HCT116 (cell line): ENCODE measurements around the gene APBA3. TPM values are rescaled to one million over a fixed set of nuclear protein-coding genes. Genes with fewer than 3 reads are reported as not detected.

Experiments used
- ATAC-seq: fragments of 200-7000 bp; cut with Tn5 transposase; 2 replicates; pipeline ENCODE4 v1.9.1; 2020; ENCODE audit warnings: mild to moderate bottlenecking, moderate library complexity
- BruUV-seq: library from RNA; stranded (reverse); fragments of 400-500 nt; replicated peaks from 2 replicates; lab custom pipeline; 2021; lab: Mats Ljungman, UMichigan
- CTCF ChIA-PET: fragments of 300-600 bp; sonication (Branson Sonifier 250); formaldehyde crosslinking; loops from one replicate; lab custom pipeline; 2021; ENCODE audit warnings: antibody characterized with exemption; lab: Charles Lee
- POLR2A ChIA-PET: fragments of 300-600, 350-600 bp; sonication (Branson Sonifier 250); formaldehyde crosslinking; loops from one replicate; lab custom pipeline; 2021; ENCODE audit warnings: antibody characterized with exemption; lab: Charles Lee
- RAD21 ChIA-PET, 2 experiments: fragments of 300-600 bp; sonication (Branson Sonifier 250); formaldehyde crosslinking; loops; one replicate each; lab custom pipeline; 2023; ENCODE audit warnings: low total read pairs in 2 of 2; ENCODE audit not compliant: uncharacterized antibody in 2 of 2, unreplicated experiment in 2 of 2, low non-redundant PET in 1 of 2; lab: Charles Lee
- DNase-seq: peaks from one replicate; pipeline ENCODE4 v3.0.0-alpha.2; 2010; ENCODE audit warnings: low read depth, low spot score
- H2AFZ ChIP-seq: fragments of 200-600 bp; shearing (Covaris generic), sonication (generic); 2 replicates; pipeline ENCODE4 v1.6.1; 2017; ENCODE audit warnings: low read depth, mixed run types, mixed read lengths, antibody characterized with exemption, low read length; ENCODE audit not compliant: poor library complexity, severe bottlenecking
- H3K27ac ChIP-seq: 2 replicates; pipeline ENCODE4 v1.5.1; 2012; ENCODE audit warnings: low read depth, low read length
- H3K27me3 ChIP-seq: fragments of 200-600 bp; sonication (generic); 2 replicates; pipeline ENCODE4 v1.6.1; 2016; ENCODE audit warnings: mixed run types, low read length, mixed read lengths; ENCODE audit not compliant: insufficient read depth
- H3K36me3 ChIP-seq, 2 experiments: fragments of 200-500 bp in 1 of 2; fragments of 200-600 bp in 1 of 2; sonication (Bioruptor generic) in 1 of 2; sonication (generic) in 1 of 2; 2 replicates each; pipeline versions ENCODE4 v1.5.1 to v1.6.1; 2014 to 2016; ENCODE audit warnings: low read length in 2 of 2, inconsistent platforms in 1 of 2, mixed read lengths in 1 of 2, mixed run types in 1 of 2; ENCODE audit not compliant: insufficient read depth in 2 of 2, control insufficient read depth in 1 of 2
- H3K4me1 ChIP-seq, 2 experiments: fragments of 200-600 bp in 1 of 2; sonication (generic) in 1 of 2; 2 replicates each; pipeline versions ENCODE4 v1.5.1 to v1.6.1; 2012 to 2017; ENCODE audit warnings: low read length in 2 of 2, inconsistent platforms in 1 of 2, mild to moderate bottlenecking in 1 of 2, mixed read lengths in 1 of 2, mixed run types in 1 of 2, moderate library complexity in 1 of 2; ENCODE audit not compliant: insufficient read depth in 2 of 2, control insufficient read depth in 1 of 2
- H3K4me2 ChIP-seq: fragments of 200-600 bp; sonication (generic); 2 replicates; pipeline ENCODE4 v1.6.1; 2017; ENCODE audit warnings: mixed run types, low read length, mixed read lengths
- H3K4me3 ChIP-seq, 2 experiments: fragments of 200-600 bp in 1 of 2; sonication (generic) in 1 of 2; replicated peaks in 1 of 2; 2 replicates each; pipeline ENCODE4 v1.5.1; 2011 to 2016; ENCODE audit warnings: low read length in 2 of 2, control low read depth in 1 of 2, low read depth in 1 of 2, mild to moderate bottlenecking in 1 of 2, mixed read lengths in 1 of 2, mixed run types in 1 of 2
- H3K79me2 ChIP-seq: fragments of 200-600 bp; sonication (generic); 2 replicates; pipeline ENCODE4 v1.6.1; 2017; ENCODE audit warnings: mild to moderate bottlenecking, mixed run types, low read length, moderate library complexity, mixed read lengths; ENCODE audit not compliant: insufficient read depth
- H3K9ac ChIP-seq: fragments of 200-600 bp; sonication (generic); 2 replicates; pipeline ENCODE4 v1.6.1; 2016; ENCODE audit warnings: low read length, mixed read lengths
- H3K9me2 ChIP-seq: fragments of 200-600 bp; sonication (generic), shearing (Covaris generic); 2 replicates; pipeline ENCODE4 v1.6.1; 2017; ENCODE audit warnings: mixed run types, mild to moderate bottlenecking, moderate library complexity; ENCODE audit not compliant: insufficient read depth
- H3K9me3 ChIP-seq, 2 experiments: fragments of 200-500 bp in 1 of 2; fragments of 200-600 bp in 1 of 2; sonication (Bioruptor generic) in 1 of 2; sonication (generic) in 1 of 2; 2 replicates each; pipeline ENCODE4 v1.6.1; 2014 to 2017; ENCODE audit warnings: low read length in 2 of 2, mixed read lengths in 2 of 2, inconsistent platforms in 1 of 2, low read depth in 1 of 2, mild to moderate bottlenecking in 1 of 2, mixed run types in 1 of 2, moderate library complexity in 1 of 2; ENCODE audit not compliant: control insufficient read depth in 1 of 2, insufficient read depth in 1 of 2
- H4K20me1 ChIP-seq: fragments of 200-600 bp; sonication (generic), shearing (Covaris generic); 2 replicates; pipeline ENCODE4 v1.6.1; 2017; ENCODE audit warnings: mixed run types, mild to moderate bottlenecking, moderate library complexity; ENCODE audit not compliant: insufficient read depth
- ATF3 ChIP-seq: IDR thresholded peaks from 2 replicates; pipeline ENCODE4 v1.6.1; 2012
- CBX3 ChIP-seq: IDR thresholded peaks from 2 replicates; pipeline ENCODE4 v1.6.1; 2012; ENCODE audit warnings: low read depth
- CTCF ChIP-seq, 3 experiments: fragments of 200-600 bp in 1 of 3; sonication (generic) in 1 of 3; IDR thresholded peaks in 2 of 3; conservative IDR thresholded peaks in 1 of 3; 2 replicates each; pipeline ENCODE4 v1.5.1; 2012 to 2017; ENCODE audit warnings: low read depth in 2 of 3, low read length in 2 of 3, antibody characterized with exemption in 1 of 3, borderline replicate concordance in 1 of 3, control low read depth in 1 of 3, mild to moderate bottlenecking in 1 of 3, mixed read lengths in 1 of 3, mixed run types in 1 of 3, moderate library complexity in 1 of 3; ENCODE audit not compliant: insufficient read depth in 1 of 3
- EGR1 ChIP-seq: IDR thresholded peaks from 2 replicates; pipeline ENCODE4 v1.6.1; 2012; ENCODE audit warnings: low read depth
- ELF1 ChIP-seq: IDR thresholded peaks from 2 replicates; pipeline ENCODE4 v1.6.1; 2012; ENCODE audit warnings: low read depth, borderline replicate concordance
- EZH2 ChIP-seq: fragments of 200-600 bp; sonication (generic); IDR thresholded peaks from 2 replicates; pipeline ENCODE4 v1.6.1; 2017; ENCODE audit warnings: antibody characterized with exemption, mixed run types
- EZH2phosphoT487 ChIP-seq: fragments of 200-600 bp; IDR thresholded peaks from 2 replicates; pipeline ENCODE4 v1.6.1; 2018; ENCODE audit warnings: antibody characterized with exemption, borderline replicate concordance
- FOSL1 ChIP-seq: IDR thresholded peaks from 2 replicates; pipeline ENCODE4 v1.6.1; 2012; ENCODE audit warnings: low read depth
- JUND ChIP-seq: IDR thresholded peaks from 2 replicates; pipeline ENCODE4 v1.6.1; 2012
- MAX ChIP-seq: IDR thresholded peaks from 2 replicates; pipeline ENCODE4 v1.6.1; 2012
- POLR2AphosphoS5 ChIP-seq: IDR thresholded peaks from 2 replicates; pipeline ENCODE4 v1.6.1; 2011; ENCODE audit warnings: mild to moderate bottlenecking, low read depth, low read length, moderate library complexity
- REST ChIP-seq: IDR thresholded peaks from 2 replicates; pipeline ENCODE4 v1.6.1; 2012; ENCODE audit warnings: low read depth
- SIN3A ChIP-seq: IDR thresholded peaks from 2 replicates; pipeline ENCODE4 v1.6.1; 2012; ENCODE audit warnings: low read depth
- SP1 ChIP-seq: IDR thresholded peaks from 2 replicates; pipeline ENCODE4 v1.6.1; 2012; ENCODE audit warnings: low read depth
- SRF ChIP-seq: IDR thresholded peaks from 2 replicates; pipeline ENCODE4 v1.6.1; 2012; ENCODE audit warnings: low read depth
- TCF7L2 ChIP-seq: IDR thresholded peaks from 2 replicates; pipeline ENCODE4 v1.7.0; 2011; ENCODE audit warnings: borderline replicate concordance, inconsistent platforms; ENCODE audit not compliant: insufficient read depth, insufficient read length; ENCODE audit errors: extremely low read depth
- YY1 ChIP-seq: IDR thresholded peaks from 2 replicates; pipeline ENCODE4 v1.6.1; 2011; ENCODE audit warnings: low read length, low read depth, moderate library complexity, mild to moderate bottlenecking; ENCODE audit not compliant: insufficient replicate concordance; ENCODE audit errors: extremely low read depth
- ZBTB33 ChIP-seq: IDR thresholded peaks from 2 replicates; pipeline ENCODE4 v1.6.1; 2011; ENCODE audit warnings: mild to moderate bottlenecking, low read length, moderate library complexity; ENCODE audit not compliant: insufficient replicate concordance; ENCODE audit errors: extremely low read depth
- ZNF274 ChIP-seq: fragments of 200-500 bp; sonication (Bioruptor generic); IDR thresholded peaks from 2 replicates; pipeline ENCODE4 v1.6.1; 2014; ENCODE audit warnings: mild to moderate bottlenecking, low read depth, low read length, inconsistent platforms
- intact Hi-C: fragments of 100-400 bp; cut with micrococcal nuclease; formaldehyde crosslinking; loops from 2 replicates; pipeline ENCODE4 v1.10.0; 2022
- total RNA-seq: library from RNA; stranded (reverse); gene quantifications from one replicate; pipeline ENCODE4 v1.2.1, GENCODE V29; 2021; ENCODE audit not compliant: unreplicated experiment

The APBA3 gene
- total RNA-seq, 1 experiment from 2014 or later: 29.5 TPM

GRCh38 chr19:3752492-3752891 lies 9.0 kb downstream of the APBA3 start:
- Histone ChIP-seq H3K4me1 (no peaks in the 10 kb centered on the region), H3K36me3 (peaks cover 0 to 3% of the 10 kb centered on the region in 2 experiments; a peak in 2 of 4 replicates), H3K9me3 (no peaks in the 10 kb centered on the region), H2AFZ (no peak overlapping the region), H3K4me2 (no peak overlapping the region), H3K9me2 (no peaks in the 10 kb centered on the region), H3K27me3 (no peaks in the 10 kb centered on the region), H4K20me1 (no peaks in the 10 kb centered on the region), H3K27ac (no peak overlapping the region), H3K4me3 (no peak overlapping the region), H3K9ac (no peak overlapping the region), H3K79me2 (no peaks in the 10 kb centered on the region)
- CTCF ChIA-PET: no interaction called here
- intact Hi-C loops: no loop called here
- no peak for DNase-seq
- BruUV-seq: no TSS peak
- POLR2A ChIA-PET: interaction anchor here (1.0 kb wide), 1 partner anchor 10 kb away, joined by 4 read pairs; no protein-coding TSS in a partner anchor
- no peak for ATAC-seq
- RAD21 ChIA-PET: no interaction called here
- no peak for TF ChIP-seq SRF
- no peak for TF ChIP-seq FOSL1
- TF ChIP-seq CTCF (IDR thresholded peaks at IDR 0.05 in 2 of 3, conservative IDR thresholded peaks at IDR 0.05 in 1 of 3; ENCODE audit: borderline replicate concordance in 1 of 3, insufficient read depth in 1 of 3, low read depth in 2 of 3, low read length in 2 of 3): no peak
- no peak for TF ChIP-seq TCF7L2
- TF ChIP-seq ATF3: no peak
- no peak for TF ChIP-seq MAX
- no peak for TF ChIP-seq CBX3
- TF ChIP-seq YY1: no peak
- TF ChIP-seq EGR1: no peak
- no peak for TF ChIP-seq EZH2
- no peak for TF ChIP-seq SIN3A
- no peak for TF ChIP-seq EZH2phosphoT487
- TF ChIP-seq REST: no peak
- TF ChIP-seq ZBTB33: no peak
- TF ChIP-seq POLR2AphosphoS5: no peak
- no peak for TF ChIP-seq JUND
- TF ChIP-seq ELF1: no peak
- TF ChIP-seq ZNF274: no peak
- TF ChIP-seq SP1: no peak
